CD4-positive, alpha-beta T cell (primary cell): ENCODE measurements around the gene MAP1B. TPM values are rescaled to one million over a fixed set of nuclear protein-coding genes. Genes with fewer than 3 reads are reported as not detected.

Experiments used
- ATAC-seq: fragments of 200-7000 bp; cut with Tn5 transposase; one replicate; pipeline ENCODE4 v1.10.0; 2022; ENCODE audit warnings: mild to moderate bottlenecking; ENCODE audit not compliant: poor library complexity
- CTCF ChIA-PET: fragments of 350-600 bp; sonication (Branson Sonifier 250); formaldehyde crosslinking; loops from one replicate; lab custom pipeline; 2021; ENCODE audit warnings: antibody characterized with exemption, inconsistent platforms; lab: Charles Lee
- POLR2A ChIA-PET: fragments of 350-600 bp; sonication (Branson Sonifier 250); formaldehyde crosslinking; loops from one replicate; lab custom pipeline; 2021; ENCODE audit warnings: antibody characterized with exemption, inconsistent platforms; lab: Charles Lee
- DNase-seq, 14 experiments: peaks; one replicate each; pipeline ENCODE4 v3.0.0-alpha.2; 2013 to 2020; ENCODE audit warnings: mixed read lengths in 2 of 14
- H3K27ac ChIP-seq, 2 donors: one replicate each; pipeline versions ENCODE4 v1.5.1 to v1.7.0; 2013; ENCODE audit warnings: low read length in 2 of 2, low read depth in 1 of 2, mild to moderate bottlenecking in 1 of 2
- H3K27me3 ChIP-seq, 2 experiments: 1 replicate in 1 of 2; 2 replicates in 1 of 2; pipeline versions ENCODE4 v1.6.1 to v1.7.0; 2013; ENCODE audit warnings: low read length in 2 of 2, control low read depth in 1 of 2, mild to moderate bottlenecking in 1 of 2, moderate library complexity in 1 of 2; ENCODE audit not compliant: insufficient read depth in 2 of 2, control insufficient read depth in 1 of 2
- H3K36me3 ChIP-seq: one replicate; pipeline ENCODE4 v1.6.1; 2013; ENCODE audit warnings: low read length, control low read depth; ENCODE audit not compliant: insufficient read depth
- H3K4me1 ChIP-seq: one replicate; pipeline ENCODE4 v1.6.1; 2013; ENCODE audit warnings: low read length, control low read depth; ENCODE audit not compliant: insufficient read depth
- H3K4me3 ChIP-seq: one replicate; pipeline ENCODE4 v1.5.1; 2013; ENCODE audit warnings: mild to moderate bottlenecking, low read length, moderate library complexity
- H3K9me3 ChIP-seq, 2 experiments: 1 replicate in 1 of 2; 2 replicates in 1 of 2; pipeline versions ENCODE4 v1.6.1 to v1.7.0; 2013; ENCODE audit warnings: low read length in 2 of 2, mild to moderate bottlenecking in 2 of 2, control low read depth in 1 of 2, moderate library complexity in 1 of 2; ENCODE audit not compliant: control insufficient read depth in 1 of 2, insufficient read depth in 1 of 2
- H3K27ac Mint-ChIP-seq: one replicate; pipeline ENCODE4 v1.8.0; 2020; ENCODE audit warnings: mixed read lengths
- H3K27me3 Mint-ChIP-seq: one replicate; pipeline ENCODE4 v1.8.0; 2021; ENCODE audit warnings: mixed read lengths
- H3K36me3 Mint-ChIP-seq: one replicate; pipeline ENCODE4 v1.8.0; 2021; ENCODE audit warnings: low read depth, mixed read lengths
- H3K4me1 Mint-ChIP-seq: one replicate; pipeline ENCODE4 v1.8.0; 2021; ENCODE audit warnings: low read depth, mixed read lengths
- H3K4me3 Mint-ChIP-seq: one replicate; pipeline ENCODE4 v1.8.0; 2020; ENCODE audit warnings: mild to moderate bottlenecking, mixed read lengths
- H3K9me3 Mint-ChIP-seq: one replicate; pipeline ENCODE4 v1.8.0; 2020; ENCODE audit warnings: mixed read lengths
- intact Hi-C, 2 experiments: fragments of 100-400 bp; cut with DNase I in 1 of 2; cut with micrococcal nuclease in 1 of 2; formaldehyde crosslinking; loops; one replicate each; pipeline versions ENCODE4 v1.15.1 to v1.9.0; 2023 to 2025; cut with DNase I, micrococcal nuclease
- total RNA-seq, 174 experiments: library from RNA in 2 of 174; stranded (reverse) in 2 of 174; gene quantifications; one replicate each; pipeline ENCODE4 v1.2.3 and lab custom pipeline; 2021 to 2026
- TF ChIP-seq, protein P1 (sequence below): fragments of 200-600 bp; IDR thresholded peaks from one replicate; pipeline ENCODE4 v1.8.0; 2022; ENCODE audit warnings: antibody characterized with exemption, mild to moderate bottlenecking

The MAP1B gene
- total RNA-seq, 2 experiments from 2014 or later, result 0.03 to 0.06 TPM

GRCh38 chr5:72237879-72238278, 130.6 kb downstream of the MAP1B start:
- peaks cover 27% of the 10 kb centered on the region for H3K4me1 Mint-ChIP-seq
- peaks cover 59% of the 10 kb centered on the region for H3K36me3 Mint-ChIP-seq
- POLR2A ChIA-PET, result no interaction called here

DNA sequence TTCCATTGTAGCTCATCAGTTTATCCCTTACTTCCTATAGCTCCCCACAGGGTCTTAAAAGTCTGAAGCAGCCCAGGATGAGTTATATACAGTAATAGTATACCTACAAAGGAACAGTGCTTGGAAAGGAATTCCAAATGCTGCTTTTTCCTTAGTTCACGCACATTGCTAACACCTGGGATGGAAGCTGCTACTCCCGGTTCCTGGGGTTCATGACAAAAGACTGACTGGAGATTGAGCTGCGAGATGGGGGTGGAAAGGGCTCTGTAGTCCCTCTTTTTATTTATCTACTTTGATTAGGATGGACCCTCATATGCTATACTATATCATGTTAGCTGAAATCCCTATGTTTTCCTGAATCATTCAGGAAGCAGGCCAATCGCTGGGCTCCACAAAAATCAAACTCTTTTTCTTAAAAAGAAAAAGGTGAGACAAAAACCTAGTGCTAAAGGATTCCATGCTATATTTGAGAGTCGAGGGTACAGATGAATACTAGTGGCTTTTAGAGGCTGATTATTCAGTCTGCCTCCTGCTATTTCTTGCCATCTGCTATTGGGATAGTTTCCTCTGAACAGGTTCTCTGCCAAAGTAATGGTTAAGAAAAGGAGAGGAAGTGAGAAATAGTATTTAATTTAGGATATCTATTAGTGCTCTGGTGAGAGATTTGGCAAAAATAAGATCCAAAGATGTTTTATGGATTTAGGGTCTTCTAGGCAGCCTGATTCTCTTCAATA, 131.6 kb downstream of the MAP1B start:
- Mint-ChIP-seq H3K4me3 (no peak overlapping the region), H3K4me1 (peaks cover 21% of the 10 kb centered on the region), H3K36me3 (peaks cover 57% of the 10 kb centered on the region), H3K27me3 (no peaks in the 10 kb centered on the region), H3K27ac (no peak overlapping the region), H3K9me3 (no peaks in the 10 kb centered on the region)
- Histone ChIP-seq H3K4me3 (no peak overlapping the region), H3K4me1 (no peaks in the 10 kb centered on the region), H3K9me3 (no peaks in the 10 kb centered on the region), H3K27me3 (no peaks in the 10 kb centered on the region), H3K27ac (no peak overlapping the region), H3K36me3 (peaks cover 8% of the 10 kb centered on the region)
- ChIA-PET CTCF (no interaction called here), POLR2A (no interaction called here)
- DNase-seq (no peak), ATAC-seq (no peak)
- intact Hi-C loops, result no loop called here
- TF ChIP-seq, protein P1, sequence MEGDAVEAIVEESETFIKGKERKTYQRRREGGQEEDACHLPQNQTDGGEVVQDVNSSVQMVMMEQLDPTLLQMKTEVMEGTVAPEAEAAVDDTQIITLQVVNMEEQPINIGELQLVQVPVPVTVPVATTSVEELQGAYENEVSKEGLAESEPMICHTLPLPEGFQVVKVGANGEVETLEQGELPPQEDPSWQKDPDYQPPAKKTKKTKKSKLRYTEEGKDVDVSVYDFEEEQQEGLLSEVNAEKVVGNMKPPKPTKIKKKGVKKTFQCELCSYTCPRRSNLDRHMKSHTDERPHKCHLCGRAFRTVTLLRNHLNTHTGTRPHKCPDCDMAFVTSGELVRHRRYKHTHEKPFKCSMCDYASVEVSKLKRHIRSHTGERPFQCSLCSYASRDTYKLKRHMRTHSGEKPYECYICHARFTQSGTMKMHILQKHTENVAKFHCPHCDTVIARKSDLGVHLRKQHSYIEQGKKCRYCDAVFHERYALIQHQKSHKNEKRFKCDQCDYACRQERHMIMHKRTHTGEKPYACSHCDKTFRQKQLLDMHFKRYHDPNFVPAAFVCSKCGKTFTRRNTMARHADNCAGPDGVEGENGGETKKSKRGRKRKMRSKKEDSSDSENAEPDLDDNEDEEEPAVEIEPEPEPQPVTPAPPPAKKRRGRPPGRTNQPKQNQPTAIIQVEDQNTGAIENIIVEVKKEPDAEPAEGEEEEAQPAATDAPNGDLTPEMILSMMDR, result no peak

More at GRCh38 chr5:72237879-72238278, 130.6 kb downstream of the MAP1B start:
- H3K27ac Mint-ChIP-seq, result no peak overlapping the region
- intact Hi-C loops, result no loop called here
- H3K27me3 Mint-ChIP-seq, result no peaks in the 10 kb centered on the region
- Histone ChIP-seq H3K9me3 (no peaks in the 10 kb centered on the region), H3K4me1 (peaks cover 3% of the 10 kb centered on the region), H3K36me3 (peaks cover 8% of the 10 kb centered on the region), H3K27me3 (no peaks in the 10 kb centered on the region), H3K4me3 (no peak overlapping the region), H3K27ac (no peak overlapping the region)
- CTCF ChIA-PET, result no interaction called here
- no peak for DNase-seq
- TF ChIP-seq, protein P1, result no peak
- ATAC-seq, result no peak
- no peak overlapping the region for H3K4me3 Mint-ChIP-seq
- no peaks in the 10 kb centered on the region for H3K9me3 Mint-ChIP-seq

- H3K27ac ChIP-seq, result no peak overlapping the region
- no peaks in the 10 kb centered on the region for H3K9me3 ChIP-seq
- DNase-seq (no peak), ATAC-seq (no peak)
- peaks cover 22% of the 10 kb centered on the region for H3K4me1 Mint-ChIP-seq
- H3K36me3 Mint-ChIP-seq, result peaks cover 32% of the 10 kb centered on the region
- CTCF ChIA-PET, result no interaction called here
- no peak overlapping the region for H3K4me3 Mint-ChIP-seq
- no peaks in the 10 kb centered on the region for H3K4me1 ChIP-seq
- H3K4me3 ChIP-seq, result no peak overlapping the region
- POLR2A ChIA-PET, result no interaction called here
- H3K27ac Mint-ChIP-seq, result no peak overlapping the region
- TF ChIP-seq, protein P1, result no peak
- H3K36me3 ChIP-seq, result peaks cover 8% of the 10 kb centered on the region
- H3K9me3 Mint-ChIP-seq, result no peaks in the 10 kb centered on the region
- intact Hi-C loops, result no loop called here
- no peaks in the 10 kb centered on the region for H3K27me3 Mint-ChIP-seq
- H3K27me3 ChIP-seq, result no peaks in the 10 kb centered on the region
Measured at GRCh38 chr5:72241346-72242003, 134.2 kb downstream of the MAP1B start.
